ENCODE measurements around the gene EPN1. TPM values are rescaled to one million over a fixed set of nuclear protein-coding genes. Genes with fewer than 3 reads are reported as not detected.
A peak's percentile ranks its signal among the peaks of the same experiment; 100 is the strongest.

Gene EPN1
- total and polyA plus RNA-seq, 4 donors = 18.6 to 117 (median 77.8) TPM

DNA sequence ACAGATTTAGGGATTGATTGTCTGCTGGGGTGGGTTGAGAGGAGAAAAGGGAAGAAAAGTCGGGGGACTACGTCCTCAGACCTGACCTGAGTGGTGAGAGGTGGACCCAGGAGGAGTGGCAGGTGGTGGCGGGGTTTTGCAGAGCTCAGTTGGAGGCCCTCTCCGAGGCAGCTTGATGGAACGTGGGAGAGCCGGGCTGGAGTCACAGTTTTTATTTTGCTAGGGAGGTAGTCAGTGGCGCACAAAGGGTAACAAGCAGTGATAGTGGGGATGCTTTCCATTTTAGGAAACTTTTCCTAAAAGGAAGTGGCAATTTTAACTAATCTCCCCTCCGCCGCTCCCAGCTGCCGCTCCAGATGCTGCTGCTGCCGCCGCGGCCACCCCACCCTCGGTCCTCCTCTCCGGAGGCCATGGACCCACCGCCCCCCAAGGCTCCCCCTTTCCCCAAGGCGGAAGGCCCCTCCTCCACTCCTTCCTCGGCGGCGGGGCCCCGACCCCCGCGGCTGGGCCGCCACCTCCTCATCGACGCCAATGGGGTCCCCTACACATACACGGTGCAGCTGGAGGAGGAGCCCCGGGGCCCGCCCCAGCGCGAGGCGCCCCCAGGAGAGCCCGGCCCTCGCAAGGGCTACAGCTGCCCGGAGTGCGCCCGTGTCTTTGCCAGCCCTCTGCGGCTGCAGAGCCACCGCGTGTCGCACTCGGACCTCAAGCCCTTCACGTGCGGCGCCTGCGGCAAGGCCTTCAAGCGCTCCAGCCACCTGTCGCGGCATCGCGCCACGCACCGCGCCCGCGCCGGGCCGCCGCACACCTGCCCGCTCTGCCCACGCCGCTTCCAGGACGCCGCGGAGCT lies 32.6 kb upstream of the EPN1 start:
- Histone ChIP-seq H3K27me3 (ENCODE audit: control insufficient read depth in 4 of 4, insufficient read depth in 4 of 4, low read length in 3 of 4) (no peaks in the 10 kb centered on the region), H3K36me3 (ENCODE audit: control insufficient read depth in 4 of 4, insufficient read depth in 3 of 4, low read depth in 1 of 4, low read length in 3 of 4) (peaks cover 0 to 9% (median under 1%) of the 10 kb centered on the region in 4 donors), H3K27ac (ENCODE audit: low read depth in 1 of 2, low read length in 2 of 2) (peak overlapping the region; percentile 75 to 91), H3K4me1 (ENCODE audit: control insufficient read depth in 4 of 4, insufficient read depth in 4 of 4, low read length in 3 of 4) (peaks cover 17 to 71% (median 52%) of the 10 kb centered on the region in 4 donors), H3K4me3 (ENCODE audit: low read depth in 1 of 3, low read length in 3 of 3) (peak overlapping the region; percentile 50 to 65 (median 52)), H3K9ac (ENCODE audit: low read depth in 1 of 2, low read length in 2 of 2) (peak overlapping the region in 1 of 2 donors; percentile 20), H3K9me3 (ENCODE audit: control insufficient read depth in 4 of 4, low read length in 3 of 4) (no peaks in the 10 kb centered on the region)
- 2% methylated on average over 65 of the region's 65 CpGs for WGBS
- TF ChIP-seq, protein P1, sequence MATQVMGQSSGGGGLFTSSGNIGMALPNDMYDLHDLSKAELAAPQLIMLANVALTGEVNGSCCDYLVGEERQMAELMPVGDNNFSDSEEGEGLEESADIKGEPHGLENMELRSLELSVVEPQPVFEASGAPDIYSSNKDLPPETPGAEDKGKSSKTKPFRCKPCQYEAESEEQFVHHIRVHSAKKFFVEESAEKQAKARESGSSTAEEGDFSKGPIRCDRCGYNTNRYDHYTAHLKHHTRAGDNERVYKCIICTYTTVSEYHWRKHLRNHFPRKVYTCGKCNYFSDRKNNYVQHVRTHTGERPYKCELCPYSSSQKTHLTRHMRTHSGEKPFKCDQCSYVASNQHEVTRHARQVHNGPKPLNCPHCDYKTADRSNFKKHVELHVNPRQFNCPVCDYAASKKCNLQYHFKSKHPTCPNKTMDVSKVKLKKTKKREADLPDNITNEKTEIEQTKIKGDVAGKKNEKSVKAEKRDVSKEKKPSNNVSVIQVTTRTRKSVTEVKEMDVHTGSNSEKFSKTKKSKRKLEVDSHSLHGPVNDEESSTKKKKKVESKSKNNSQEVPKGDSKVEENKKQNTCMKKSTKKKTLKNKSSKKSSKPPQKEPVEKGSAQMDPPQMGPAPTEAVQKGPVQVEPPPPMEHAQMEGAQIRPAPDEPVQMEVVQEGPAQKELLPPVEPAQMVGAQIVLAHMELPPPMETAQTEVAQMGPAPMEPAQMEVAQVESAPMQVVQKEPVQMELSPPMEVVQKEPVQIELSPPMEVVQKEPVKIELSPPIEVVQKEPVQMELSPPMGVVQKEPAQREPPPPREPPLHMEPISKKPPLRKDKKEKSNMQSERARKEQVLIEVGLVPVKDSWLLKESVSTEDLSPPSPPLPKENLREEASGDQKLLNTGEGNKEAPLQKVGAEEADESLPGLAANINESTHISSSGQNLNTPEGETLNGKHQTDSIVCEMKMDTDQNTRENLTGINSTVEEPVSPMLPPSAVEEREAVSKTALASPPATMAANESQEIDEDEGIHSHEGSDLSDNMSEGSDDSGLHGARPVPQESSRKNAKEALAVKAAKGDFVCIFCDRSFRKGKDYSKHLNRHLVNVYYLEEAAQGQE (IDR thresholded peaks at IDR 0.05) = no peak
- TF ChIP-seq YY1 (IDR thresholded peaks at IDR 0.05) (no peak), EGR1 (IDR thresholded peaks at IDR 0.05; ENCODE audit: low read depth in 2 of 2) (no peak), RAD21 (IDR thresholded peaks at IDR 0.05) (no peak), FOXA1 (IDR thresholded peaks at IDR 0.05) (no peak), HNF4A (conservative IDR thresholded peaks at IDR 0.05) (no peak), TAF1 (conservative IDR thresholded peaks at IDR 0.05) (no peak), HNF4G (IDR thresholded peaks at IDR 0.05) (no peak), GABPA (IDR thresholded peaks at IDR 0.05 in 1 of 2, conservative IDR thresholded peaks at IDR 0.05 in 1 of 2) (no peak), SP1 (IDR thresholded peaks at IDR 0.05) (no peak), NR2F2 (IDR thresholded peaks at IDR 0.05) (no peak), RXRA (IDR thresholded peaks at IDR 0.05) (no peak), FOXA2 (IDR thresholded peaks at IDR 0.05) (no peak), JUND (IDR thresholded peaks at IDR 0.05) (no peak)
- TF ChIP-seq, protein P2, sequence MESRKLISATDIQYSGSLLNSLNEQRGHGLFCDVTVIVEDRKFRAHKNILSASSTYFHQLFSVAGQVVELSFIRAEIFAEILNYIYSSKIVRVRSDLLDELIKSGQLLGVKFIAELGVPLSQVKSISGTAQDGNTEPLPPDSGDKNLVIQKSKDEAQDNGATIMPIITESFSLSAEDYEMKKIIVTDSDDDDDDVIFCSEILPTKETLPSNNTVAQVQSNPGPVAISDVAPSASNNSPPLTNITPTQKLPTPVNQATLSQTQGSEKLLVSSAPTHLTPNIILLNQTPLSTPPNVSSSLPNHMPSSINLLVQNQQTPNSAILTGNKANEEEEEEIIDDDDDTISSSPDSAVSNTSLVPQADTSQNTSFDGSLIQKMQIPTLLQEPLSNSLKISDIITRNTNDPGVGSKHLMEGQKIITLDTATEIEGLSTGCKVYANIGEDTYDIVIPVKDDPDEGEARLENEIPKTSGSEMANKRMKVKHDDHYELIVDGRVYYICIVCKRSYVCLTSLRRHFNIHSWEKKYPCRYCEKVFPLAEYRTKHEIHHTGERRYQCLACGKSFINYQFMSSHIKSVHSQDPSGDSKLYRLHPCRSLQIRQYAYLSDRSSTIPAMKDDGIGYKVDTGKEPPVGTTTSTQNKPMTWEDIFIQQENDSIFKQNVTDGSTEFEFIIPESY (IDR thresholded peaks at IDR 0.05) = no peak
- TF ChIP-seq, protein P3, sequence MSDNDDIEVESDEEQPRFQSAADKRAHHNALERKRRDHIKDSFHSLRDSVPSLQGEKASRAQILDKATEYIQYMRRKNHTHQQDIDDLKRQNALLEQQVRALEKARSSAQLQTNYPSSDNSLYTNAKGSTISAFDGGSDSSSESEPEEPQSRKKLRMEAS (IDR thresholded peaks at IDR 0.05) = no peak
- DNase-seq (ENCODE audit: low spot score) = no peak

Data from liver (tissue), 9 donors.